Measurements from ENCODE around the gene CECR2. TPM values are rescaled to one million over a fixed set of nuclear protein-coding genes. Genes with fewer than 3 reads are reported as not detected.
A peak's percentile ranks its signal among the peaks of the same experiment; 100 is the strongest.

CECR2 gene
- total and polyA plus RNA-seq, 2 of the 8 experiments (the other 6 are each of a cell fraction or from before 2014, with no cell fraction given): 18.3 to 123 TPM

DNA sequence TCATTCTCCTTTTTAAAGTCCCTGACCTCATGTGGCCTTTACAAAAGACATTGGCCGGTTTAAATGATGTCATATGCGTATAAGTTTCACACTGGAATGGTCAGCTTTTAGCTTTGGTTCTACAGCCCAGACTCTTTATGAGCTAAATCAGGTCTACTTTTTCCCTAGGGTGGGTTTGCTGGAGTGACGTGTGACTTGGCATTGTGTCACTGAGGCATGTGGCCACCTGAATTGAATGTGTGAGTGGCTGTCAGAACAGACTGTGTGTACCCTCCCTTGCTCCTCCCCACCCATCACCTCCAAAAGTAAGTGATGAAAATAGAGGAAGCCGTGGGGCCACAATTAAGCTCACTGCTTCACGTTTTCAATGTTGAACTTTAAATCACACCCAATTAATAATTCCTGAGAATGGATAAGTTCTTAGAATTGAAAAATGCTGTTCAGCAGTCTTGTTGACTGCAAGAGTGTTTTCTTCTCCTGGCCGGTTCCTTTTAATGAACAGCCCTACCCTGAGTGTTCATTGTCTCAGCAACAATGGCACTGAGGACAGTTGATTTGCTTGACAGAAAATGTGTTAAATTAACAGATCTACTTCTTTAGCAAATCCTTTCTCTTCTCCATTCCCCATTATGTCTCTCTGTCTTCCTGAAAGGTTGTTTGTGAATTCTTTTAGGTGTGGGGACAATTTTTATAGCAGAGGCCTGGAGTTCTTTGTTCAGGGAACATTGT, 11.3 kb downstream of the CECR2 start:
- H2BK120ac ChIP-seq (replicated peaks; ENCODE audit: low read depth, low read length): no peak overlapping the region
- no peaks in the 10 kb centered on the region for H3K27me3 ChIP-seq (replicated peaks in 1 of 4; ENCODE audit: control insufficient read depth in 3 of 4, extremely low read depth in 1 of 4, insufficient read depth in 3 of 4, low read length in 3 of 4)
- no peak overlapping the region for H4K8ac ChIP-seq (ENCODE audit: extremely low read depth, insufficient read depth, low read length)
- no peak overlapping the region; a peak in 1 of 7 replicates for H3K9ac ChIP-seq (replicated peaks in 1 of 4; ENCODE audit: extremely low read depth in 1 of 4, low read depth in 3 of 4, low read length in 3 of 4)
- ChIA-PET CTCF (ENCODE audit: partially characterized antibody) (interaction anchor here (1.3 to 1.4 kb wide), 2 partner anchors 114 to 121 kb away, joined by 3 to 4 read pairs; no protein-coding TSS in a partner anchor), POLR2A (ENCODE audit: partially characterized antibody) (interaction anchor here (1.2 to 3.6 kb wide), 4 partner anchors 10 to 147 kb away, joined by 3 to 30 read pairs (median 7); partner anchors contain the start of gene CECR2)
- H3K23me2 ChIP-seq (ENCODE audit: low read depth, low read length): peaks cover 4% of the 10 kb centered on the region; the same call in 1 of the 2 replicates
- H3K9me3 ChIP-seq (ENCODE audit: insufficient read depth in 2 of 2, low read depth in 1 of 2, low read length in 1 of 2): no peaks in the 10 kb centered on the region
- peaks cover 9 to 26% of the 10 kb centered on the region in 2 experiments for H4K20me1 ChIP-seq (replicated peaks in 1 of 2; ENCODE audit: control insufficient read depth in 1 of 2, insufficient read depth in 2 of 2, low read length in 2 of 2)
- H3K18ac ChIP-seq (ENCODE audit: extremely low read depth, low read length): no peak overlapping the region
- H2BK5ac ChIP-seq (ENCODE audit: low read depth, low read length): peak overlapping the region; percentile 57
- DNase-seq (ENCODE audit: low read depth in 1 of 2, low spot score in 2 of 2) (no peak), FAIRE-seq (peak; percentile 39)
- no peak overlapping the region for H3K23ac ChIP-seq (ENCODE audit: insufficient read length)
- H3K4me3 ChIP-seq (ENCODE audit: extremely low read depth in 1 of 4, insufficient read depth in 2 of 4, low read depth in 3 of 4, low read length in 4 of 4): peak overlapping the region; percentile 9 to 33 (median 12); a peak in 6 of 8 replicates
- no peak overlapping the region for H3K14ac ChIP-seq (ENCODE audit: insufficient read length)
- peaks cover 69 to 100% of the 10 kb centered on the region in 2 experiments for H3K79me2 ChIP-seq (ENCODE audit: control insufficient read depth in 1 of 2, insufficient read depth in 2 of 2, low read length in 2 of 2)
- H2AK5ac ChIP-seq (ENCODE audit: low read depth, low read length): 0 out of 2 replicates have a peak overlapping the region, but pooled peaks have one; percentile 71
- H3K4me1 ChIP-seq (replicated peaks in 1 of 4; ENCODE audit: control insufficient read depth in 3 of 4, insufficient read depth in 4 of 4, low read length in 3 of 4): peaks cover 11 to 44% (median 31%) of the 10 kb centered on the region in 4 experiments
- peak overlapping the region; percentile 51 for H3K27ac ChIP-seq (ENCODE audit: low read depth, low read length)
- TF ChIP-seq RFX5 (IDR thresholded peaks at IDR 0.05; ENCODE audit: borderline replicate concordance, low read depth, low read length) (no peak), NANOG (IDR thresholded peaks at IDR 0.05; ENCODE audit: insufficient read depth, low read depth, low read length, poor library complexity, severe bottlenecking) (peak; percentile 43)
- TF ChIP-seq, protein P1, sequence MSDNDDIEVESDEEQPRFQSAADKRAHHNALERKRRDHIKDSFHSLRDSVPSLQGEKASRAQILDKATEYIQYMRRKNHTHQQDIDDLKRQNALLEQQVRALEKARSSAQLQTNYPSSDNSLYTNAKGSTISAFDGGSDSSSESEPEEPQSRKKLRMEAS (IDR thresholded peaks at IDR 0.05): 0 out of 2 replicates have a peak, but pooled peaks have one; percentile 13
- peaks cover 7% of the 10 kb centered on the region; the same call in 1 of the 2 replicates for H3K79me1 ChIP-seq (ENCODE audit: low read depth, low read length)
- no peak overlapping the region for H3K56ac ChIP-seq (replicated peaks; ENCODE audit: insufficient read length, low read depth, low read length)
- peak overlapping the region; percentile 78 for H4K5ac ChIP-seq (ENCODE audit: insufficient read length, low read depth, low read length)
- H4K91ac ChIP-seq (replicated peaks; ENCODE audit: insufficient read length, low read length): peak overlapping the region; percentile 52
- H2BK15ac ChIP-seq (ENCODE audit: low read length): no peak overlapping the region
- peak overlapping the region; percentile 62 to 76 for H3K4me2 ChIP-seq (ENCODE audit: insufficient read depth in 1 of 2, low read depth in 2 of 2, low read length in 2 of 2)
- H2BK20ac ChIP-seq (ENCODE audit: low read length): peak overlapping the region; percentile 16; the same call in 1 of the 2 replicates
- 25% methylated on average over 6 of the region's 6 CpGs; no CpG with 5 or more reads in 1 of the 2 experiments for WGBS, 2 experiments (ENCODE audit: extremely low coverage in 1 of 2, insufficient coverage in 1 of 2, insufficient read length in 1 of 2, insufficient replicate concordance in 2 of 2, low coverage in 1 of 2, low lambda C conversion rate in 2 of 2, missing lambda C conversion rate in 1 of 2)
- no peak overlapping the region for H3K4ac ChIP-seq (replicated peaks; ENCODE audit: insufficient read length, low read depth, low read length)
- no peak overlapping the region for H2AFZ ChIP-seq (ENCODE audit: low read length)
- H2BK12ac ChIP-seq (ENCODE audit: low read depth, low read length): no peak overlapping the region; the same call in 1 of the 2 replicates
- H3K36me3 ChIP-seq (ENCODE audit: control insufficient read depth in 2 of 4, insufficient read depth in 4 of 4, low read length in 3 of 4): no peaks in the 10 kb centered on the region; a peak in 1 of 8 replicates
